LNCAP (cell line): ENCODE results near the gene CACHD1.

Experiments used
- TF ChIP-seq, protein P1 (sequence below): fragments of 450-650 bp; IDR thresholded peaks from 2 replicates; pipeline ENCODE4 v1.5.1; 2017; ENCODE audit warnings: mild to moderate bottlenecking

The CACHD1 gene

GRCh38 chr1:64490213-64490818 is 20.4 kb downstream of the CACHD1 start:
- TF ChIP-seq, protein P1, sequence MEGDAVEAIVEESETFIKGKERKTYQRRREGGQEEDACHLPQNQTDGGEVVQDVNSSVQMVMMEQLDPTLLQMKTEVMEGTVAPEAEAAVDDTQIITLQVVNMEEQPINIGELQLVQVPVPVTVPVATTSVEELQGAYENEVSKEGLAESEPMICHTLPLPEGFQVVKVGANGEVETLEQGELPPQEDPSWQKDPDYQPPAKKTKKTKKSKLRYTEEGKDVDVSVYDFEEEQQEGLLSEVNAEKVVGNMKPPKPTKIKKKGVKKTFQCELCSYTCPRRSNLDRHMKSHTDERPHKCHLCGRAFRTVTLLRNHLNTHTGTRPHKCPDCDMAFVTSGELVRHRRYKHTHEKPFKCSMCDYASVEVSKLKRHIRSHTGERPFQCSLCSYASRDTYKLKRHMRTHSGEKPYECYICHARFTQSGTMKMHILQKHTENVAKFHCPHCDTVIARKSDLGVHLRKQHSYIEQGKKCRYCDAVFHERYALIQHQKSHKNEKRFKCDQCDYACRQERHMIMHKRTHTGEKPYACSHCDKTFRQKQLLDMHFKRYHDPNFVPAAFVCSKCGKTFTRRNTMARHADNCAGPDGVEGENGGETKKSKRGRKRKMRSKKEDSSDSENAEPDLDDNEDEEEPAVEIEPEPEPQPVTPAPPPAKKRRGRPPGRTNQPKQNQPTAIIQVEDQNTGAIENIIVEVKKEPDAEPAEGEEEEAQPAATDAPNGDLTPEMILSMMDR: no peak

DNA sequence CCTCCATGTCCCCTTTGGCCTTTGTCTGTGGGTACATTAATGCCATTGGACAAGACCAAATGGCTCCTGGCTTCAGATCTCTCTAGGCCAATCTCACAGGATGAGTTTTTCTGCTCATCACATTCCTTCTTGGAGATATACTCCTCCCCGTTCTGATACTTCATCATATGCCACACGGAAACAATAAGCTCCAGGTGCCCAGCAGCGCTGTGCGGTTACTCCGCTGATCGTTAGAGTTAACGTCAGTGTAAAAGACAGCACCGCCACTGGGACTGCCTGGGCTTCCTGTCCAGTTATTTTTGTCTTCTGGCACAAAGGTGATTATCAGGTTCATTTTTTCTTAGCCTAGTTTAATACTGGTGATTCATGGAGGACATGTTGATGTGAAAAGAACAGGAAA is 22.5 kb downstream of the CACHD1 start:
- TF ChIP-seq, protein P1: no peak

GRCh38 chr1:64493831-64494230 is 23.9 kb downstream of the CACHD1 start:
- TF ChIP-seq, protein P1: no peak

- TF ChIP-seq, protein P1: no peak
Measured at GRCh38 chr1:64494659-64495058, 24.7 kb downstream of the CACHD1 start.

DNA sequence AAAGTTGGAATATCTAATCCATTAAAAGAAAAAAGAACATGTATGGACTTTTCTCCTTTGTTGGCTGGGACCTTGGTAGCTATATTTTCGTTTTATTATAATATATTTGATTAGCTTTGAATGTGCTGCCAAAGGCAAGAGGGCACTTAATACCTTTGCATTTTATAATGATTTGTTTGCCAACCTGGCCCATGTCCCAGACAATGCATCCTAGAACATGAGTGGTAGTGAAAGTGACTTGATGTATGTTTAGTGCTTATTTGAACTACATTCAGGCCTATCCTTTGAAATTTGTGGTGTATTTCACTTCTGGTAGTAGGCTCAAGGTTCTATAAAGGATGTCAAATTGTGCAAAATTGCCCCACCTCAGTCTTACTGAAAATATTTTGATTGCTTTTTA is 25.9 kb downstream of the CACHD1 start:
- TF ChIP-seq, protein P1: no peak

DNA sequence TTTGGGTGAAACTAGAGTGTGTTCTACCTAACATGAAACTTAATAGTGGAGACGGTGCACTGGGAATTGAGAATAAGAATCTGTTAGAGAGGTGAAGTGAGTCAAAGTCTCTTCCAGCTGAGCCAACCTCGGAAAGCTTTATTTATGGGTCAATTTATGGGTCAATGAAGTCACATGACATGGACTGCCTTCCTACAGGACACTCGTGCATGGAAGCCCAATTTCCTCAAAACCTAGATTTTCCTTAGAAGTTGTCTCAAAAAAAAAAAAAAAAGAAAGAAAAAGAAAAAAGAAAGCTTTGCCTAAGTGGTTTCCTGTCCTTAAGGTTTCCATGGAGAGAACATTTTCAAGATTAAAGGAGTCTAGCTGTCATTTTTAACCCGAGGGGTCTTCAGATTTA is 26.7 kb downstream of the CACHD1 start:
- TF ChIP-seq, protein P1: no peak

DNA sequence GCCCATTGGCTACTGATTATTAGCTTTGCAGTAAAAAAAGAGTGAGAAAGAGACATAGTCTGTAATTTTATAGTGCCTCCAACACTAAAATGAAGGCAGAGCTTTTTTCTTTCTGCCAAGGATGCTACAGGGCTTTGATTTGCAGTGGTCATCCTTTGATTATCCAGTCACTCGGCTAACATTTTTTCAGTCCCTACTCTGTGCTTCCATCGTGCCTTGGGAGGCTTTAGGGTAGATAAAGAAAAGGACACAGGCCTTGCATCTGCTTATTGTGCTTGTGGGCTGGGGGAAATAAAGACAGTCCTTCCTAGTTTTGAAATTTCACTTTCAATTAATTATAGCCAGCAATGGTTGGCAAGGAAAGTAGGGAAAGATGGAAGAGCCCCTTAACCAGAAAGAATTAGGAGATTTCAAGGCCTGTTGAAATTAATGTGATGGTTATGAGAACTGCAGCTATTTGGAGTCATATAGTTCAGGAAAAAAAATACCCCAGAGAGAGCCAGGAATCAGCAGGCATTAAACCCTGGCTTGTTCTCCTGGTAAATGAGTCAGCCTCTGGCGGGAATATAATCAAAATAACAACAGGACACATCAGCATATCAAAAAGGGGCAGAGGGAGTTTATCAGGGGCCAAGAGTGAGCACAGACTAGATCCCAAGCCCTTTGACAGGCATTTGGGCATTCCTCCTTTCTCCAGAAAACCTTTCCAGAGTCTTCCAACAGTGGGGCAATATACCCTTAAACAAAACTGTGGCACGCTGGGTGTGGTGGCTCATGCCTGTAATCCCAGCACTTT is 27.4 kb downstream of the CACHD1 start:
- TF ChIP-seq, protein P1: no peak
